HepG2 (cell line): ENCODE data around the gene CFL1. TPM values are rescaled to one million over a fixed set of nuclear protein-coding genes. Genes with fewer than 3 reads are reported as not detected.
A peak's percentile ranks its signal among the peaks of the same experiment; 100 is the strongest.

Experiments used
- ARID5B ChIP-seq: IDR thresholded peaks from 2 replicates; pipeline ENCODE4 v1.4.0; 2020; ENCODE audit warnings: mild to moderate bottlenecking, missing genetic modification reagents
- ATM ChIP-seq: fragments of 450-650 bp; IDR thresholded peaks from 2 replicates; pipeline ENCODE4 v1.7.1; 2017; ENCODE audit warnings: mild to moderate bottlenecking, borderline replicate concordance
- DNMT3B ChIP-seq: conservative IDR thresholded peaks from 2 replicates; pipeline ENCODE4 v1.6.1; 2016; ENCODE audit warnings: missing biosample characterization, control low read depth
- E2F1 ChIP-seq: sonication (generic); formaldehyde crosslinking; IDR thresholded peaks from 2 replicates; pipeline ENCODE4 v1.5.0; 2020; ENCODE audit warnings: missing genetic modification reagents
- FOXA3 ChIP-seq: IDR thresholded peaks from 2 replicates; pipeline ENCODE4 v1.6.1; 2016; ENCODE audit warnings: missing genetic modification reagents, missing compliant biosample characterization
- KAT8 ChIP-seq: IDR thresholded peaks from 2 replicates; pipeline ENCODE4 v1.6.1; 2016; ENCODE audit warnings: missing genetic modification reagents, missing compliant biosample characterization
- KDM4B ChIP-seq: sonication (generic); formaldehyde crosslinking; IDR thresholded peaks from 2 replicates; pipeline ENCODE4 v1.4.0; 2020; ENCODE audit warnings: missing genetic modification reagents
- MAFG ChIP-seq: sonication (generic); formaldehyde crosslinking; IDR thresholded peaks from 2 replicates; pipeline ENCODE4 v1.5.1; 2020; ENCODE audit warnings: mild to moderate bottlenecking, missing genetic modification reagents
- MIXL1 ChIP-seq: IDR thresholded peaks from 2 replicates; pipeline ENCODE4 v1.6.1; 2016
- NKX3-1 ChIP-seq: sonication (generic); formaldehyde crosslinking; IDR thresholded peaks from 2 replicates; pipeline ENCODE4 v1.5.0; 2020; ENCODE audit warnings: missing genetic modification reagents
- NR2C2 ChIP-seq: sonication (generic); formaldehyde crosslinking; IDR thresholded peaks from 2 replicates; pipeline ENCODE4 v1.4.0; 2020; ENCODE audit warnings: missing genetic modification reagents, mild to moderate bottlenecking, moderate library complexity, borderline replicate concordance
- POLR2AphosphoS2 ChIP-seq: IDR thresholded peaks from 2 replicates; pipeline ENCODE4 v1.6.1; 2011; ENCODE audit warnings: low read depth, low read length, improper control_type of control experiment
- SAP130 ChIP-seq: IDR thresholded peaks from 2 replicates; pipeline ENCODE4 v1.6.1; 2016; ENCODE audit warnings: low read depth
- STAT6 ChIP-seq: sonication (generic); formaldehyde crosslinking; IDR thresholded peaks from 2 replicates; pipeline ENCODE4 v1.4.0; 2020; ENCODE audit warnings: missing genetic modification reagents, mild to moderate bottlenecking, borderline replicate concordance
- ZBTB33 ChIP-seq: sonication (generic); formaldehyde crosslinking; IDR thresholded peaks from 2 replicates; pipeline ENCODE4 v1.4.0; 2020; ENCODE audit warnings: missing genetic modification reagents
- ZFP36 ChIP-seq: fragments of 150-350 bp; IDR thresholded peaks from 2 replicates; pipeline ENCODE4 v1.6.1; 2018; ENCODE audit warnings: borderline replicate concordance, low read length, low read depth; ENCODE audit not compliant: partially characterized antibody
- ZMYM3 ChIP-seq: sonication (generic); formaldehyde crosslinking; IDR thresholded peaks from 2 replicates; pipeline ENCODE4 v1.5.1; 2020; ENCODE audit warnings: mild to moderate bottlenecking, missing genetic modification reagents
- ZNF121 ChIP-seq: sonication (generic); formaldehyde crosslinking; IDR thresholded peaks from 2 replicates; pipeline ENCODE4 v1.5.0; 2020; ENCODE audit warnings: mild to moderate bottlenecking, missing genetic modification reagents
- ZNF446 ChIP-seq: sonication (generic); formaldehyde crosslinking; IDR thresholded peaks from 2 replicates; pipeline ENCODE4 v1.5.0; 2020; ENCODE audit warnings: mild to moderate bottlenecking, missing genetic modification reagents
- ZNF777 ChIP-seq: sonication (generic); formaldehyde crosslinking; IDR thresholded peaks from 2 replicates; pipeline ENCODE4 v1.4.0; 2020; ENCODE audit warnings: missing genetic modification reagents
- polyA plus RNA-seq, 8 experiments: library from polyadenylated mRNA; depleted of rRNA in 3 of 8; stranded (reverse) in 7 of 8; unstranded in 1 of 8; fragments of >200 nt; fragmentation: Illumina TruSeq in 4 of 8; extraction: Trizol in 4 of 8; gene quantifications; 2 replicates each; pipeline versions ENCODE4 v1.2.1 to v1.2.3, GENCODE V29; 2011 to 2016; ENCODE audit warnings: low read depth in 4 of 8, missing spikeins in 1 of 8, mixed read lengths in 1 of 8; ENCODE audit not compliant: insufficient read depth in 1 of 8
- total RNA-seq, 5 experiments: library from RNA; depleted of rRNA; stranded (reverse); fragments of >200 nt; fragmentation: Illumina TruSeq; extraction: Trizol; gene quantifications; 2 replicates each; pipeline ENCODE4 v1.2.3, GENCODE V29; 2016; ENCODE audit warnings: low read depth in 1 of 5

Gene CFL1
- total and polyA plus RNA-seq, 2 of the 13 experiments (the other 11 are each of a cell fraction or from before 2014, with no cell fraction given), result 379 to 383 TPM

GRCh38 chr11:65817835-65818680, 39.9 kb downstream of the CFL1 start (continued):
- TF ChIP-seq POLR2AphosphoS2, result no peak
- TF ChIP-seq ZMYM3 (CRISPR knock-in tag), result peak; percentile 91
- TF ChIP-seq ZBTB33, result peak; percentile 76; the same call in 1 of the 2 replicates
- TF ChIP-seq MIXL1 (CRISPR knock-in tag), result 0 out of 2 replicates have a peak, but pooled peaks have one; percentile 37
- TF ChIP-seq E2F1, result 0 out of 2 replicates have a peak, but pooled peaks have one; percentile 28
- no peak for TF ChIP-seq DNMT3B
- TF ChIP-seq NR2C2 (CRISPR knock-in tag), result no peak
- no peak for TF ChIP-seq ZNF446
- peak; percentile 70 for TF ChIP-seq ZNF777 (CRISPR knock-in tag)
- TF ChIP-seq ATM, result no peak
- 0 out of 2 replicates have a peak, but pooled peaks have one; percentile 49 for TF ChIP-seq KAT8 (CRISPR knock-in tag)
- peak; percentile 27 for TF ChIP-seq ZFP36
- no peak for TF ChIP-seq ZNF121
- no peak for TF ChIP-seq NKX3-1 (CRISPR knock-in tag)
- peak; percentile 75; the same call in 1 of the 2 replicates for TF ChIP-seq SAP130 (CRISPR knock-in tag)
- peak; percentile 11; the same call in 1 of the 2 replicates for TF ChIP-seq FOXA3 (CRISPR knock-in tag)
- TF ChIP-seq STAT6 (CRISPR knock-in tag), result no peak
- peak; percentile 41; the same call in 1 of the 2 replicates for TF ChIP-seq ARID5B
- TF ChIP-seq KDM4B (CRISPR knock-in tag), result 0 out of 2 replicates have a peak, but pooled peaks have one; percentile 66
- TF ChIP-seq MAFG, result no peak
